H1 (cell line): ENCODE measurements around the gene TC2N. TPM values are rescaled to one million over a fixed set of nuclear protein-coding genes. Genes with fewer than 3 reads are reported as not detected.

ENCODE experiments used
- CTCF ChIA-PET: fragments of 300-600 bp; sonication (Branson Sonifier 250); formaldehyde crosslinking; loops from one replicate; lab custom pipeline; 2021; ENCODE audit not compliant: partially characterized antibody; lab: Charles Lee
- POLR2A ChIA-PET: fragments of 300-600 bp; sonication (Branson Sonifier 250); formaldehyde crosslinking; loops from one replicate; lab custom pipeline; 2021; ENCODE audit warnings: inconsistent platforms; ENCODE audit not compliant: partially characterized antibody; lab: Charles Lee
- DNase-seq, 2 experiments: peaks; one replicate each; pipeline versions ENCODE4 v3.0.0 to v3.0.0-alpha.2; 2010 to 2022; ENCODE audit warnings: low spot score in 2 of 2, low read depth in 1 of 2, mixed read lengths in 1 of 2
- FAIRE-seq: peaks from 2 replicates; lab custom pipeline; 2011; peaks lifted over from hg19 to GRCh38; lab: Jason Lieb, UNC
- H2AFZ ChIP-seq: 2 replicates; pipeline ENCODE4 v1.8.1; 2012; ENCODE audit warnings: low read length, inconsistent platforms
- H2AK5ac ChIP-seq: 2 replicates; pipeline ENCODE4 v1.6.1; 2013; ENCODE audit warnings: low read depth, low read length
- H2BK120ac ChIP-seq: replicated peaks from 2 replicates; pipeline ENCODE3; 2013; ENCODE audit warnings: low read depth, low read length, inconsistent platforms
- H2BK12ac ChIP-seq: 2 replicates; pipeline ENCODE4 v1.6.1; 2013; ENCODE audit warnings: low read depth, low read length
- H2BK15ac ChIP-seq: 2 replicates; pipeline ENCODE4 v1.6.1; 2013; ENCODE audit warnings: low read length
- H2BK20ac ChIP-seq: 2 replicates; pipeline ENCODE4 v1.6.1; 2013; ENCODE audit warnings: low read length
- H2BK5ac ChIP-seq: 2 replicates; pipeline ENCODE4 v1.6.1; 2013; ENCODE audit warnings: low read depth, low read length
- H3K14ac ChIP-seq: 2 replicates; pipeline ENCODE4 v1.6.1; 2013; ENCODE audit warnings: inconsistent platforms; ENCODE audit not compliant: insufficient read length
- H3K18ac ChIP-seq: 2 replicates; pipeline ENCODE4 v1.6.1; 2013; ENCODE audit warnings: low read length; ENCODE audit errors: extremely low read depth
- H3K23ac ChIP-seq: 2 replicates; pipeline ENCODE4 v1.6.1; 2013; ENCODE audit warnings: inconsistent platforms; ENCODE audit not compliant: insufficient read length
- H3K23me2 ChIP-seq: 2 replicates; pipeline ENCODE4 v1.6.1; 2013; ENCODE audit warnings: low read depth, low read length
- H3K27ac ChIP-seq: 2 replicates; pipeline ENCODE4 v1.6.1; 2011; ENCODE audit warnings: low read depth, low read length, inconsistent platforms
- H3K27me3 ChIP-seq, 4 experiments: replicated peaks in 1 of 4; 1 replicate in 1 of 4; 2 replicates in 3 of 4; pipeline versions ENCODE4 v1.6.1 to v1.8.1; 2011 to 2013; ENCODE audit warnings: low read length in 3 of 4, mild to moderate bottlenecking in 3 of 4, inconsistent platforms in 2 of 4, mixed read lengths in 2 of 4, moderate library complexity in 1 of 4; ENCODE audit not compliant: control insufficient read depth in 3 of 4, insufficient read depth in 3 of 4; ENCODE audit errors: extremely low read depth in 1 of 4
- H3K36me3 ChIP-seq, 4 experiments: 2 replicates each; pipeline versions ENCODE4 v1.6.1 to v1.8.1; 2011 to 2013; ENCODE audit warnings: mild to moderate bottlenecking in 4 of 4, low read length in 3 of 4, moderate library complexity in 2 of 4, control low read depth in 1 of 4, inconsistent platforms in 1 of 4; ENCODE audit not compliant: insufficient read depth in 4 of 4, control insufficient read depth in 2 of 4
- H3K4ac ChIP-seq: replicated peaks from 2 replicates; pipeline ENCODE3; 2013; ENCODE audit warnings: low read length, low read depth, mixed read lengths, inconsistent platforms; ENCODE audit not compliant: insufficient read length
- H3K4me1 ChIP-seq, 4 experiments: replicated peaks in 1 of 4; 1 replicate in 1 of 4; 2 replicates in 3 of 4; pipeline versions ENCODE4 v1.6.1 to v1.8.1; 2011 to 2013; ENCODE audit warnings: low read length in 3 of 4, inconsistent platforms in 2 of 4, mixed read lengths in 1 of 4; ENCODE audit not compliant: insufficient read depth in 4 of 4, control insufficient read depth in 3 of 4
- H3K4me2 ChIP-seq, 2 experiments: 2 replicates each; pipeline versions ENCODE4 v1.6.1 to v1.8.1; 2011 to 2013; ENCODE audit warnings: low read depth in 2 of 2, low read length in 2 of 2, control low read depth in 1 of 2, inconsistent platforms in 1 of 2, mild to moderate bottlenecking in 1 of 2; ENCODE audit not compliant: insufficient read depth in 1 of 2
- H3K4me3 ChIP-seq, 4 experiments: fragments of 200-600, 300-600 bp in 1 of 4; sonication (generic), shearing (Covaris generic), sonication (Bioruptor Twin) in 1 of 4; 2 replicates each; pipeline versions ENCODE4 v1.5.1 to v1.8.1; 2011 to 2016; ENCODE audit warnings: low read length in 4 of 4, low read depth in 3 of 4, control low read depth in 2 of 4, inconsistent platforms in 2 of 4, mild to moderate bottlenecking in 2 of 4, mixed read lengths in 1 of 4, moderate library complexity in 1 of 4; ENCODE audit not compliant: insufficient read depth in 2 of 4; ENCODE audit errors: extremely low read depth in 1 of 4
- H3K56ac ChIP-seq: replicated peaks from 2 replicates; pipeline ENCODE3; 2013; ENCODE audit warnings: low read depth, mild to moderate bottlenecking, mixed read lengths, low read length, inconsistent platforms; ENCODE audit not compliant: insufficient read length
- H3K79me1 ChIP-seq: 2 replicates; pipeline ENCODE4 v1.6.1; 2013; ENCODE audit warnings: low read depth, low read length, control low read depth
- H3K79me2 ChIP-seq, 2 experiments: 2 replicates each; pipeline versions ENCODE4 v1.6.1 to v1.8.1; 2012 to 2013; ENCODE audit warnings: low read length in 2 of 2, mild to moderate bottlenecking in 2 of 2, inconsistent platforms in 1 of 2; ENCODE audit not compliant: insufficient read depth in 2 of 2, control insufficient read depth in 1 of 2
- H3K9ac ChIP-seq, 4 experiments: replicated peaks in 1 of 4; 1 replicate in 1 of 4; 2 replicates in 3 of 4; pipeline versions ENCODE4 v1.6.1 to v1.8.1; 2011 to 2013; ENCODE audit warnings: low read depth in 3 of 4, low read length in 3 of 4, control low read depth in 2 of 4, mild to moderate bottlenecking in 2 of 4, moderate library complexity in 2 of 4, inconsistent platforms in 1 of 4; ENCODE audit errors: extremely low read depth in 1 of 4
- H3K9me3 ChIP-seq, 2 experiments: 2 replicates each; pipeline versions ENCODE4 v1.6.1 to v1.8.1; 2012 to 2013; ENCODE audit warnings: mild to moderate bottlenecking in 2 of 2, moderate library complexity in 2 of 2, control low read depth in 1 of 2, inconsistent platforms in 1 of 2, low read depth in 1 of 2, low read length in 1 of 2, mixed read lengths in 1 of 2; ENCODE audit not compliant: insufficient read depth in 2 of 2
- H4K20me1 ChIP-seq, 2 experiments: replicated peaks in 1 of 2; 2 replicates each; pipeline versions ENCODE3 to v1.8.1; 2011 to 2013; ENCODE audit warnings: inconsistent platforms in 2 of 2, low read length in 2 of 2, mild to moderate bottlenecking in 1 of 2; ENCODE audit not compliant: insufficient read depth in 2 of 2, control insufficient read depth in 1 of 2
- H4K5ac ChIP-seq: 2 replicates; pipeline ENCODE4 v1.6.1; 2013; ENCODE audit warnings: low read length, low read depth, mixed read lengths, inconsistent platforms; ENCODE audit not compliant: insufficient read length
- H4K8ac ChIP-seq: 2 replicates; pipeline ENCODE4 v1.8.0; 2013; ENCODE audit warnings: mild to moderate bottlenecking, moderate library complexity, low read length, inconsistent platforms; ENCODE audit not compliant: insufficient read depth; ENCODE audit errors: extremely low read depth
- H4K91ac ChIP-seq: replicated peaks from 2 replicates; pipeline ENCODE3; 2013; ENCODE audit warnings: low read length, mixed read lengths, inconsistent platforms; ENCODE audit not compliant: insufficient read length
- ASH2L ChIP-seq: fragments of 200-600, 300-600 bp; sonication (generic); IDR thresholded peaks from one replicate; pipeline ENCODE4 v1.7.1; 2017; ENCODE audit warnings: low read length
- CEBPB ChIP-seq: IDR thresholded peaks from 2 replicates; pipeline ENCODE4 v1.6.1; 2012; ENCODE audit warnings: low read depth, low read length
- CHD2 ChIP-seq: IDR thresholded peaks from 2 replicates; pipeline ENCODE4 v1.6.1; 2012; ENCODE audit warnings: low read length, improper control_type of control experiment
- CTBP2 ChIP-seq: IDR thresholded peaks from 2 replicates; pipeline ENCODE4 v1.7.0; 2011; ENCODE audit warnings: borderline replicate concordance, mild to moderate bottlenecking, moderate library complexity, mixed read lengths, low read length; ENCODE audit not compliant: insufficient read depth, insufficient read length
- JUN ChIP-seq: IDR thresholded peaks from 2 replicates; pipeline ENCODE4 v1.6.1; 2011; ENCODE audit warnings: low read depth, mild to moderate bottlenecking, improper control_type of control experiment, low read length
- JUND ChIP-seq: IDR thresholded peaks from 2 replicates; pipeline ENCODE4 v1.6.1; 2011; ENCODE audit warnings: mild to moderate bottlenecking, improper control_type of control experiment, low read length
- KDM4A ChIP-seq: IDR thresholded peaks from one replicate; pipeline ENCODE4 v1.7.1; 2012; ENCODE audit warnings: low read depth, mild to moderate bottlenecking, moderate library complexity, low read length, inconsistent platforms; ENCODE audit not compliant: severe bottlenecking
- NANOG ChIP-seq: IDR thresholded peaks from 2 replicates; pipeline ENCODE4 v1.6.1; 2011; ENCODE audit warnings: low read length, low read depth, mild to moderate bottlenecking, inconsistent platforms; ENCODE audit not compliant: insufficient read depth, poor library complexity, severe bottlenecking
- POLR2A ChIP-seq, 2 experiments: IDR thresholded peaks; 1 replicate in 1 of 2; 2 replicates in 1 of 2; pipeline ENCODE4 v1.6.1; 2011; ENCODE audit warnings: low read depth in 2 of 2, low read length in 2 of 2, mild to moderate bottlenecking in 2 of 2; ENCODE audit errors: control extremely low read depth in 1 of 2
- RBBP5 ChIP-seq: IDR thresholded peaks from 2 replicates; pipeline ENCODE4 v1.7.1; 2012; ENCODE audit warnings: low read depth, mild to moderate bottlenecking, inconsistent platforms, low read length, moderate library complexity, borderline replicate concordance
- SRF ChIP-seq: IDR thresholded peaks from 2 replicates; pipeline ENCODE4 v1.6.1; 2011; ENCODE audit warnings: mild to moderate bottlenecking, low read depth, low read length, moderate library complexity
- TAF7 ChIP-seq: optimal IDR thresholded peaks from 2 replicates; pipeline ENCODE3; 2011; ENCODE audit warnings: low read depth, mild to moderate bottlenecking, inconsistent platforms, low read length, moderate library complexity, borderline replicate concordance
- TCF12 ChIP-seq: IDR thresholded peaks from 2 replicates; pipeline ENCODE4 v1.6.1; 2011; ENCODE audit warnings: low read depth, mild to moderate bottlenecking, low read length
- USF2 ChIP-seq: IDR thresholded peaks from 2 replicates; pipeline ENCODE4 v1.6.1; 2011; ENCODE audit warnings: low read length, improper control_type of control experiment
- WGBS, 2 experiments: shearing (Covaris generic) in 1 of 2; methylation state at CpG; one replicate each; pipeline versions ENCODE4 v1.1.6 to v1.1.7; 2013 to 2015; ENCODE audit warnings: low lambda C conversion rate in 2 of 2, mixed read lengths in 2 of 2, inconsistent platforms in 1 of 2, low coverage in 1 of 2, missing lambda C conversion rate in 1 of 2; ENCODE audit not compliant: insufficient replicate concordance in 2 of 2, insufficient coverage in 1 of 2, insufficient read length in 1 of 2; ENCODE audit errors: extremely low coverage in 1 of 2, missing lambda C conversion rate in 1 of 2; 5-methylcytosine and 5-hydroxymethylcytosine counted together
- polyA plus RNA-seq, 7 experiments: library from polyadenylated mRNA; depleted of rRNA in 3 of 7; stranded (reverse) in 5 of 7; unstranded in 2 of 7; fragments of >200 nt in 5 of 7; fragments of 200-250 nt in 2 of 7; gene quantifications; 1 replicate in 5 of 7; 2 replicates in 1 of 7; 4 replicates in 1 of 7; pipeline versions ENCODE4 v1.2.1 to v1.2.3, GENCODE V29; 2011 to 2013; ENCODE audit warnings: missing spikeins in 2 of 7, mixed read lengths in 2 of 7
- total RNA-seq: library from RNA; stranded (reverse); fragmentation: NEBNext Ultra II Directional; extraction: Animal tissue kit (Norgen Biotek cat#: 25700); gene quantifications from 2 replicates; pipeline ENCODE4 v1.2.1, GENCODE V29; 2021

The TC2N gene
- total and polyA plus RNA-seq, 2 of the 8 experiments (the other 6 are each of a cell fraction or from before 2014, with no cell fraction given), result 9.7 to 36.2 TPM

GRCh38 chr14:91902336-91902735 lies 35.0 kb upstream of the TC2N start:
- Histone ChIP-seq H3K23ac (no peak overlapping the region), H3K14ac (no peak overlapping the region), H2AK5ac (no peak overlapping the region), H3K4me1 (peaks cover 0 to under 1% (median 0%) of the 10 kb centered on the region in 4 experiments; a peak in 3 of 7 replicates), H3K27me3 (peaks cover 0 to 1% (median 0%) of the 10 kb centered on the region in 4 experiments; a peak in 1 of 7 replicates), H3K27ac (no peak overlapping the region), H4K91ac (no peak overlapping the region), H2BK15ac (no peak overlapping the region), H3K9ac (no peak overlapping the region), H3K9me3 (no peaks in the 10 kb centered on the region), H3K36me3 (no peaks in the 10 kb centered on the region), H3K4ac (no peak overlapping the region), H3K4me2 (no peak overlapping the region), H2BK20ac (no peak overlapping the region), H4K5ac (no peak overlapping the region), H2BK5ac (no peak overlapping the region), H3K79me1 (no peaks in the 10 kb centered on the region), H3K79me2 (no peaks in the 10 kb centered on the region), H2BK12ac (no peak overlapping the region), H2BK120ac (no peak overlapping the region), H4K20me1 (peaks cover 0 to 2% of the 10 kb centered on the region in 2 experiments), H3K56ac (no peak overlapping the region), H3K18ac (no peak overlapping the region), H3K23me2 (no peaks in the 10 kb centered on the region), H4K8ac (no peak overlapping the region), H2AFZ (no peak overlapping the region), H3K4me3 (no peak overlapping the region)
- 94% methylated on average over 3 of the region's 3 CpGs; no CpG with 5 or more reads in 1 of the 2 experiments for WGBS, 2 experiments
- ChIA-PET POLR2A (interaction anchor here (0.7 kb wide), 1 partner anchor 800 kb away, joined by 5 read pairs; no protein-coding TSS in a partner anchor), CTCF (interaction anchor here (0.6 to 3.0 kb wide), 4 partner anchors 10 to 203 kb away, joined by 3 to 13 read pairs (median 3); no protein-coding TSS in a partner anchor)
- FAIRE-seq (no peak), DNase-seq (no peak)
- TF ChIP-seq NANOG, result no peak
- no peak for TF ChIP-seq TAF7
- TF ChIP-seq POLR2A (IDR thresholded peaks at IDR 0.05; ENCODE audit: control extremely low read depth in 1 of 2, low read depth in 2 of 2, low read length in 2 of 2), result no peak
- no peak for TF ChIP-seq CHD2
- no peak for TF ChIP-seq JUND
- no peak for TF ChIP-seq USF2
- no peak for TF ChIP-seq ASH2L
- TF ChIP-seq CEBPB, result no peak
- TF ChIP-seq TCF12, result no peak
- TF ChIP-seq KDM4A, result no peak
- TF ChIP-seq RBBP5, result no peak
- no peak for TF ChIP-seq JUN
- TF ChIP-seq CTBP2, result no peak
- no peak for TF ChIP-seq SRF
